Cardiac muscle cell (in vitro differentiated cells and primary cell): ENCODE measurements around the gene KNOP1. TPM values are rescaled to one million over a fixed set of nuclear protein-coding genes. Genes with fewer than 3 reads are reported as not detected.
"Not testable (repeated sequence)": the region's sequence is repeated elsewhere in the genome, so short reads cannot be mapped to it uniquely, and the experiment has no call there.

Source experiments
- DNase-seq, 2 donors: peaks; one replicate each; pipeline versions ENCODE4 v3.0.0 to v3.0.0-alpha.2; 2010 to 2017; ENCODE audit warnings: low read depth in 1 of 2, low spot score in 1 of 2
- H3K27ac ChIP-seq: fragments of 200-600 bp; sonication (generic); 2 replicates; pipeline ENCODE4 v1.5.1; 2016
- H3K27me3 ChIP-seq: fragments of 200-600 bp; sonication (generic); 2 replicates; pipeline ENCODE4 v1.6.0; 2016; ENCODE audit warnings: control low read depth
- H3K36me3 ChIP-seq: fragments of 200-600 bp; sonication (generic); 2 replicates; pipeline ENCODE4 v1.5.1; 2016; ENCODE audit warnings: control low read depth
- H3K4me1 ChIP-seq: fragments of 200-600 bp; sonication (generic); 2 replicates; pipeline ENCODE4 v1.8.1; 2017; ENCODE audit warnings: low read depth, mild to moderate bottlenecking, mixed run types
- H3K4me3 ChIP-seq: fragments of 200-600 bp; sonication (generic); 2 replicates; pipeline ENCODE4 v1.5.1; 2016; ENCODE audit warnings: mild to moderate bottlenecking
- H3K9me3 ChIP-seq: fragments of 200-600 bp; sonication (generic); 2 replicates; pipeline ENCODE4 v1.5.1; 2017; ENCODE audit warnings: low read depth, mild to moderate bottlenecking, control low read depth
- CTCF ChIP-seq: IDR thresholded peaks from 2 replicates; pipeline ENCODE4 v1.5.1; 2012; ENCODE audit warnings: low read depth, mild to moderate bottlenecking, low read length
- polyA plus RNA-seq: library from polyadenylated mRNA; unstranded; fragments of >200 nt; fragmentation: Nextera tagmentation; extraction: Ambion mirVana; gene quantifications from 2 replicates; pipeline ENCODE4 v1.2.1, GENCODE V29; 2016
- total RNA-seq: library from RNA; depleted of rRNA; stranded (reverse); fragments of >200 nt; gene quantifications from 2 replicates; pipeline ENCODE4 v1.2.3, GENCODE V29; 2016

KNOP1 gene
- total and polyA plus RNA-seq, 2 experiments from 2014 or later = 19.6 to 22.9 TPM

GRCh38 chr16:19718624-19718965 is 568 bp upstream of the KNOP1 start:
- Histone ChIP-seq H3K9me3 (no peaks in the 10 kb centered on the region), H3K36me3 (peaks cover 3% of the 10 kb centered on the region), H3K27ac (peak overlapping the region; percentile 51), H3K4me3 (peak overlapping the region; percentile 96), H3K27me3 (no peaks in the 10 kb centered on the region), H3K4me1 (peaks cover 6% of the 10 kb centered on the region)
- no peak for DNase-seq
- TF ChIP-seq CTCF = no peak

- Histone ChIP-seq H3K4me1 (peaks cover 6% of the 10 kb centered on the region), H3K27me3 (no peaks in the 10 kb centered on the region), H3K36me3 (peaks cover 8% of the 10 kb centered on the region), H3K27ac (peak overlapping the region; percentile 55), H3K4me3 (peak overlapping the region; percentile 96), H3K9me3 (no peaks in the 10 kb centered on the region)
- DNase-seq = no peak
- no peak for TF ChIP-seq CTCF
These were observed 713 bp downstream of the KNOP1 start for GRCh38 chr16:19717314-19717713.

GRCh38 chr16:19716728-19717127 is 1.3 kb downstream of the KNOP1 start:
- not testable (repeated sequence) for H3K27me3 ChIP-seq, H3K9me3 ChIP-seq, H3K4me1 ChIP-seq, H3K36me3 ChIP-seq, H3K27ac ChIP-seq, DNase-seq
- H3K4me3 ChIP-seq = peak overlapping the region; percentile 96

- Histone ChIP-seq H3K4me3 (no peak overlapping the region), H3K27me3 (no peaks in the 10 kb centered on the region), H3K36me3 (peaks cover 8% of the 10 kb centered on the region), H3K9me3 (no peaks in the 10 kb centered on the region), H3K27ac (no peak overlapping the region), H3K4me1 (peaks cover 6% of the 10 kb centered on the region)
- DNase-seq = no peak
- TF ChIP-seq CTCF = no peak
These were observed 1.8 kb downstream of the KNOP1 start for GRCh38 chr16:19716183-19716582.

GRCh38 chr16:19715566-19715965 is 2.5 kb downstream of the KNOP1 start:
- H3K36me3 ChIP-seq = peaks cover 8% of the 10 kb centered on the region
- H3K27me3 ChIP-seq = no peaks in the 10 kb centered on the region
- DNase-seq = no peak
- TF ChIP-seq CTCF = no peak
- peaks cover 6% of the 10 kb centered on the region for H3K4me1 ChIP-seq
- no peak overlapping the region for H3K4me3 ChIP-seq
- no peak overlapping the region for H3K27ac ChIP-seq
- H3K9me3 ChIP-seq = no peaks in the 10 kb centered on the region

GRCh38 chr16:19713697-19714096 is 4.3 kb downstream of the KNOP1 start:
- H3K4me1 ChIP-seq = peaks cover 6% of the 10 kb centered on the region
- no peaks in the 10 kb centered on the region for H3K9me3 ChIP-seq
- no peak for TF ChIP-seq CTCF
- no peaks in the 10 kb centered on the region for H3K27me3 ChIP-seq
- H3K36me3 ChIP-seq = peaks cover 8% of the 10 kb centered on the region
- H3K27ac ChIP-seq = no peak overlapping the region
- DNase-seq = no peak
- H3K4me3 ChIP-seq = no peak overlapping the region
